ENCODE measurements around the gene RAD51. TPM values are rescaled to one million over a fixed set of nuclear protein-coding genes. Genes with fewer than 3 reads are reported as not detected.
A peak's percentile ranks its signal among the peaks of the same experiment; 100 is the strongest.

Gene RAD51
- total and polyA plus RNA-seq, 2 donors (not counting 3 experiments of a cell fraction or from before 2014, with no cell fraction given), result 11.1 to 30.9 TPM

DNA sequence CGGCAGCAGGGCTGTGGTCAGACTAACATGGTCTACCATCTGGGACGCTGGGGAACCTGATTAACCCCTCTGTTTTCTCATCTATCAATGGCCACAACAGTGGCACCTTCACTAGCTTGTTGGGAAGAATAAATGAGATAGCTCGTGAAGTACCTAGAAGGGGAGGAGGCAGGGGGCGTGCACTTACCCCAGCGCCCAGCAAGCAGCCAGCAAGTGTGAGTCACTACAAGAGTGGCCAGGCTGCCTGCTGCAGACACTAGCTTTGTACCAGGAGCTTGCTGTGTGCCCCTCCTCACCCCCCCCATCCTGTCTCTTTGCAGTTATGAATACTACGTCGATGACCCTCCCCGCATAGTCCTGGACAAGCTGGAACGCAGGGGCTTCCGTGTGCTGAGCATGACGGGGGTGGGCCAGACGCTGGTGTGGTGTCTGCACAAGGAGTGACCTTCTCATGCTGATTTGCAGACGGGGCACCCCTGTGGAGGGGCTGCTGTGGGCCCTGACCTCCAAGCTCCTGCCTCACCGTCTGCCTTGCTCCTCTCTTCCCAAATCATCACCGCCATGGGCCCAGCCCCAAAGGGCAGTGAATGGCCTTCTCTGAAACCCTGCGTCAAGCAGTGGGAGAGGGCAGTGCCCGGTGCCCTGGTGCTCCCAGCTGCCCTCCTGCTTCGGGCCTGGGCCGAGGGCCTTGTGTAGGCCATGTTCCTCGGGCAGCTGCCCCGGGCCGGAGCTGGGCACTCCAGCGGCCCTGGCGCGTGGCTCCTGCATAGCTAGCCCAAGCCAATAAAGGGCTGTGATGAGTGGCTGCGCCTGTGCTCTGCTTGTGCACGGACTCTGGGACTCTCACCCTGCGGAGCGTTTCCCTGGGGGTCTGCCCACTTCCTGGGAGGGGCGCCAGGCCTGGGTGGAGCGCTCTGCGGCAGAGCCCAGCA lies 72.2 kb downstream of the RAD51 start:
- no peak for DNase-seq (ENCODE audit: low read depth, low spot score)
- H2AFZ ChIP-seq (ENCODE audit: low read depth, low read length), result no peak overlapping the region
- no peaks in the 10 kb centered on the region for H4K20me1 ChIP-seq (replicated peaks; ENCODE audit: control insufficient read depth, extremely low read depth, insufficient read depth, low read length)
- TF ChIP-seq FOS (IDR thresholded peaks at IDR 0.05; ENCODE audit: borderline replicate concordance, insufficient read depth, low read length) (peak; percentile 10), MYC (IDR thresholded peaks at IDR 0.05; ENCODE audit: low read depth, low read length) (no peak)
- H3K9me3 ChIP-seq (replicated peaks; ENCODE audit: control insufficient read depth, insufficient read depth, low read length), result no peaks in the 10 kb centered on the region
- H3K4me1 ChIP-seq (ENCODE audit: control insufficient read depth, extremely low read depth, insufficient read depth, low read length), result peaks cover 43% of the 10 kb centered on the region
- intact Hi-C loops (cut with micrococcal nuclease) (no loop called here), dilution Hi-C loops (cut with MboI; ENCODE audit: extremely low pct_ligation_motif_present, low sequenced_read_pairs) (no loop called here)
- POLR2A ChIA-PET, result no interaction called here
- no peak overlapping the region for H3K4me2 ChIP-seq (ENCODE audit: insufficient read depth, low read length)
- no peaks in the 10 kb centered on the region for H3K79me2 ChIP-seq (ENCODE audit: control insufficient read depth, insufficient read depth, low read length)
- no peak overlapping the region for H3K4me3 ChIP-seq (replicated peaks in 1 of 3; ENCODE audit: insufficient read depth in 1 of 3, low read depth in 1 of 3, low read length in 3 of 3)
- peaks cover 0 to 2% of the 10 kb centered on the region in 2 experiments for H3K36me3 ChIP-seq (ENCODE audit: control insufficient read depth in 2 of 2, extremely low read depth in 1 of 2, insufficient read depth in 2 of 2, low read length in 2 of 2)
- no peaks in the 10 kb centered on the region for H3K27me3 ChIP-seq (ENCODE audit: control insufficient read depth in 2 of 2, insufficient read depth in 2 of 2, low read length in 2 of 2)
- FAIRE-seq, result no peak
- CTCF ChIA-PET, result interaction anchor here (0.9 to 2.9 kb wide), 7 partner anchors 9 to 127 kb away, joined by 3 to 8 read pairs (median 5); partner anchors contain the start of genes RAD51 and VPS18
- no peaks in the 10 kb centered on the region for H3K9me1 ChIP-seq (replicated peaks; ENCODE audit: control insufficient read depth, extremely low read depth, insufficient read depth, low read length)
- no peak overlapping the region for H3K9ac ChIP-seq (replicated peaks; ENCODE audit: extremely low read depth, insufficient read depth, low read length)
- no peak overlapping the region for H3K27ac ChIP-seq (ENCODE audit: insufficient read depth, low read depth, low read length)
- BruUV-seq (replicated peaks), result no TSS peak

DNA sequence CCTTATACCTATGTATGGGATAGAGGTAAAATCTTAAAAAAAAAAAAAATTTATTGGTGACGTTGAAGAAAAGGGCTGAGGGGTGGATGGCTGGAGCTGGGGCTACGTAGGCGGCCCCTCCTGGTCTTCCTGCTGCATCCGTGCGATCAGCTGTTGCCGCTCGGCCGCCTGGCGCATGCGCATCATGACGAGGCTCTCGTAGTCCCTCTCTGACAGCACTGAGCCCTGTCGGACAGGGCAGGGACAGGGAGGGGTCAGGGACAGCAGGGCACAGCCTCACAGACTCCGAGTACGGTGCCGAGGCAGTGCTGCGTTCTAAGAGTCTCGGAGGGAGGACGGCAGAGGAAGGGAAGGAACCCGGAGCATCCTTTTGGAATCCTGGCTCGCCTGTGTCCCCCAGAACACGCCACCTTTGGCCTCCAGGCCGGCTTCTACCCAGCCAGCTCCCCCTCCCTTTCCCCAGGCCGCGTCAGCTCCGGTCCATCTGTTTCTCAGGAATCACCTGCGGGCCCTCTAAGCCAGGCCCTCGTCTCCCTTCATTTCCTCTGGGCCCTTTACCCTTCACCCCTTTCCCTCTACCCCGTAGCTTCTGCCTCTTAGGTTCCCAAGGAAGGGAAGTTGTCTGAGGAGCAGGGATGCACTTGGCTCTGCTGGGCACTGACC lies 73.0 kb downstream of the RAD51 start:
- Histone ChIP-seq H3K4me1 (ENCODE audit: control insufficient read depth, extremely low read depth, insufficient read depth, low read length) (peaks cover 42% of the 10 kb centered on the region), H2AFZ (ENCODE audit: low read depth, low read length) (no peak overlapping the region), H3K36me3 (ENCODE audit: control insufficient read depth in 2 of 2, extremely low read depth in 1 of 2, insufficient read depth in 2 of 2, low read length in 2 of 2) (peaks cover 0 to 4% of the 10 kb centered on the region in 2 experiments), H3K27me3 (ENCODE audit: control insufficient read depth in 2 of 2, insufficient read depth in 2 of 2, low read length in 2 of 2) (no peaks in the 10 kb centered on the region), H3K9me1 (replicated peaks; ENCODE audit: control insufficient read depth, extremely low read depth, insufficient read depth, low read length) (no peaks in the 10 kb centered on the region), H3K79me2 (ENCODE audit: control insufficient read depth, insufficient read depth, low read length) (no peaks in the 10 kb centered on the region), H3K4me2 (ENCODE audit: insufficient read depth, low read length) (no peak overlapping the region), H3K4me3 (replicated peaks in 1 of 3; ENCODE audit: insufficient read depth in 1 of 3, low read depth in 1 of 3, low read length in 3 of 3) (no peak overlapping the region), H3K9ac (replicated peaks; ENCODE audit: extremely low read depth, insufficient read depth, low read length) (no peak overlapping the region), H3K27ac (ENCODE audit: insufficient read depth, low read depth, low read length) (no peak overlapping the region), H4K20me1 (replicated peaks; ENCODE audit: control insufficient read depth, extremely low read depth, insufficient read depth, low read length) (no peaks in the 10 kb centered on the region), H3K9me3 (replicated peaks; ENCODE audit: control insufficient read depth, insufficient read depth, low read length) (no peaks in the 10 kb centered on the region)
- FAIRE-seq (no peak), DNase-seq (ENCODE audit: low read depth, low spot score) (no peak)
- CTCF ChIA-PET, result interaction anchor here (0.8 to 2.9 kb wide), 9 partner anchors 10 to 336 kb away, joined by 3 to 8 read pairs (median 4); partner anchors contain the start of gene VPS18
- dilution Hi-C loops (cut with MboI; ENCODE audit: extremely low pct_ligation_motif_present, low sequenced_read_pairs), result no loop called here
- TF ChIP-seq EZH2 (IDR thresholded peaks at IDR 0.05; ENCODE audit: borderline replicate concordance, low read depth, low read length, severe bottlenecking) (no peak), POLR2A (IDR thresholded peaks at IDR 0.05; ENCODE audit: low read depth, low read length) (no peak), GATA2 (IDR thresholded peaks at IDR 0.05; ENCODE audit: insufficient read depth, insufficient read length, low read depth, low read length) (no peak), JUN (IDR thresholded peaks at IDR 0.05; ENCODE audit: borderline replicate concordance, insufficient read depth, insufficient read length, low read depth) (no peak), POLR2AphosphoS5 (IDR thresholded peaks at IDR 0.05; ENCODE audit: insufficient read depth, low read depth, low read length) (no peak), MAX (IDR thresholded peaks at IDR 0.05; ENCODE audit: insufficient read depth, insufficient read length) (no peak), FOS (IDR thresholded peaks at IDR 0.05; ENCODE audit: borderline replicate concordance, insufficient read depth, low read length) (no peak), MYC (IDR thresholded peaks at IDR 0.05; ENCODE audit: low read depth, low read length) (no peak)
- TF ChIP-seq, protein P1, sequence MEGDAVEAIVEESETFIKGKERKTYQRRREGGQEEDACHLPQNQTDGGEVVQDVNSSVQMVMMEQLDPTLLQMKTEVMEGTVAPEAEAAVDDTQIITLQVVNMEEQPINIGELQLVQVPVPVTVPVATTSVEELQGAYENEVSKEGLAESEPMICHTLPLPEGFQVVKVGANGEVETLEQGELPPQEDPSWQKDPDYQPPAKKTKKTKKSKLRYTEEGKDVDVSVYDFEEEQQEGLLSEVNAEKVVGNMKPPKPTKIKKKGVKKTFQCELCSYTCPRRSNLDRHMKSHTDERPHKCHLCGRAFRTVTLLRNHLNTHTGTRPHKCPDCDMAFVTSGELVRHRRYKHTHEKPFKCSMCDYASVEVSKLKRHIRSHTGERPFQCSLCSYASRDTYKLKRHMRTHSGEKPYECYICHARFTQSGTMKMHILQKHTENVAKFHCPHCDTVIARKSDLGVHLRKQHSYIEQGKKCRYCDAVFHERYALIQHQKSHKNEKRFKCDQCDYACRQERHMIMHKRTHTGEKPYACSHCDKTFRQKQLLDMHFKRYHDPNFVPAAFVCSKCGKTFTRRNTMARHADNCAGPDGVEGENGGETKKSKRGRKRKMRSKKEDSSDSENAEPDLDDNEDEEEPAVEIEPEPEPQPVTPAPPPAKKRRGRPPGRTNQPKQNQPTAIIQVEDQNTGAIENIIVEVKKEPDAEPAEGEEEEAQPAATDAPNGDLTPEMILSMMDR (IDR thresholded peaks at IDR 0.05; ENCODE audit: extremely low read depth in 1 of 2, insufficient read depth in 1 of 2, low read depth in 1 of 2, low read length in 2 of 2), result no peak
- POLR2A ChIA-PET, result interaction anchor here (0.8 kb wide), 1 partner anchor 21 kb away, joined by 6 read pairs; no protein-coding TSS in a partner anchor
- BruUV-seq (replicated peaks), result no TSS peak
- intact Hi-C loops (cut with micrococcal nuclease), result loop anchor here (1.0 to 2.0 kb wide), 2 partner anchors 19 to 39 kb away; partner anchors contain the start of genes DNAJC17 and ZFYVE19
